Urothelium cell line (cell line): Measurements from ENCODE around the gene FNDC11.
A peak's percentile ranks its signal among the peaks of the same experiment; 100 is the strongest.
"Not testable (repeated sequence)": the region's sequence is repeated elsewhere in the genome, so short reads cannot be mapped to it uniquely, and the experiment has no call there.

Source experiments
- DNase-seq: peaks from one replicate; pipeline ENCODE4 v3.0.0; 2011; ENCODE audit warnings: low spot score, mixed read lengths
- FAIRE-seq: peaks from 2 replicates; lab custom pipeline; 2011; peaks lifted over from hg19 to GRCh38; lab: Jason Lieb, UNC

Gene FNDC11

DNA sequence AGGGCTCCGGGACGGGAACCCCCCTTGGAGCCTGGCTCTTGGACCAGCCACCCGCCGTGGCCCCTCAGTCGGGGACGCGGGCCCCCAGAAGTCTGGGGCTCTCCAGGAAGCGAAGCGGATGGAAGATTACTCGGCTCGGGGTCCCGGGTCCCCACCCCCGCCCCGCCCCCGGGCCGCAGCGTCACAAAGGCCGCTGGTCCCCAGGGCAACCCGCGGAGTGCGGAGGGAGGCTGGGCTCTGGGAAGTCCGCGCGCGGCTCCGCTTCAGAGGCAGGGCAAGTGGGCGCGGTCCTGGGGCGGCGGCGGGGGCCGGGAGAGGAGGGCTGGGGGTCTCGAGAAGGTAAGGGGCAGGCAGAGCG lies at the start of gene FNDC11:
FNDC11 (plus strand) TSS at position 227 of the 358 bp plus-strand sequence. CDS start 1,505 bp downstream, outside the sequence.
- FAIRE-seq: no peak
- DNase-seq: no peak

GRCh38 chr20:63504642-63505041 lies 49.3 kb upstream of the FNDC11 start:
- FAIRE-seq (no peak), DNase-seq (no peak)

- FAIRE-seq: peak; percentile 46
- no peak for DNase-seq
Observed at GRCh38 chr20:63505281-63505680, 48.7 kb upstream of the FNDC11 start.

DNA sequence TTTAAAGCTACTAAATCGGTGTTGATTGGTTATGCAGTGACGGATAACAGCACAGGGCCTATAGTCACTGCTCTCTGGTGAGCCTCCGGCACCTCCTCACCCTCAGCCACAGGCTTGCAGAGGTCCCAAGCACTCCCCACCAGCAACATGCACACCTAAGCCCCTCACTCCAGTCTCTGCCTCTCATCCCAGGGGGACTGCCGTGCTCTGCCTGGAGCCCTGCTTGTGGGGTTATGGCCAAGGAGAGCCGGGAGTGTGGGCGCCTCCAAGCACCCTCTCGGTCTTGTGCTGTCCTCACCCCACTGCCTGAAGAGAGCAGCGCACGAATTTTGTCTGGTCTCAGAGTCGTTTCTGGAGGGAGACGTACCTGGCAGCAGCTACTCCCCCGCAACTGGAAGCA lies 48.2 kb upstream of the FNDC11 start:
- DNase-seq: no peak
- no peak for FAIRE-seq

DNA sequence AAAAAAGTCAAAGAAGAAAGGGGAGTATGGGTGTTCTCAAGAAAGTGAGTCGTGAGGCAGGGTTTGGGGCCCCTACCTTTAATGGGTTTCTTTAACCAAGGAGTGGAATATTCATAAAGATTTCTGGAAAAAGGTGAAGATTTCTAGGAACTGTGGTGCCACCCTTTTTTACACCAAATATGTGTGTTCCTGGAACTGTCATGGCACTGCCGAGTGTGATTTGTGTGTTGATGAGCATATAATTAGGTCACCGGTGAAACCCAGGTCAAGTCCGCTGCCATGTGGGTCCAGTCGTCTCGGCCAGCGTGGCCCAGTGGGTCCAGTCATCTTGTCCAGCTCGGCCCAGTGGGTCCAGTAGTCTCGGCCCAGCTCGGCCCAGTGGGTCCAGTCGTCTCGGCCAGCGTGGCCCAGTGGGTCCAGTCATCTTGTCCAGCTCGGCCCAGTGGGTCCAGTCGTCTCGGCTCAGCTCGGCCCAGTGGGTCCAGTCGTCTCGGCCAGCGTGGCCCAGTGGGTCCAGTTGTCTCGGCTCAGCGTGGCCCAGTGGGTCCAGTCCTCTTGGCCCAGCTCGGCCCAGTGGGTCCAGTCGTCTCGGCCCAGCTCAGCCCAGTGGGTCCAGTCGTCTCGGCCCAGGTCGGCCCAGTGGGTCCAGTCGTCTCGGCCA lies 46.7 kb upstream of the FNDC11 start:
- FAIRE-seq: peak; percentile 69
- DNase-seq: no peak

GRCh38 chr20:63508072-63508768 lies 45.7 kb upstream of the FNDC11 start:
- DNase-seq (no peak), FAIRE-seq (no peak)

DNA sequence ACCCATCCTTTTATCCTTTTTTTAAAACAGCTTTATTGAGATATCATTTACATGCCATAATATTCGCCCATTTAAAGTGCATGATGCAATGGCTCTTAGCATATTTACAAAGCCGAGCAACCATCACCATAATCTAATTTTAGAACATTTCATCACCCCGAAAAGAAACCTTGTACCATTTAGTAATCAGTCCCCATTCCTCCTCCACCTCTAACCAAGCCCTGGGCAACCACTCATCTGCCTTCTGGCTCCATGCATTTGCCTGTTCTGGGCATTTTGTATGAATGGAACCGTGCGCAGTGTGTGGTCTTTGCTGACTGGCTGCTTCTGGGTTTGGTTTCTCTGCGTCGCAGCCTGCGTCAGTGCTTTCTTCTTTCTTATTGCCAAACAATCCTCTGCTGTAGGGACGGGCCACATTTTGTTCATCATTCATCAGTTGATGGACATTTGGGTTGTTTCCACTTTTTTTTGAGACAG lies 44.8 kb upstream of the FNDC11 start:
- DNase-seq (no peak), FAIRE-seq (no peak)

- no peak for FAIRE-seq
- no peak for DNase-seq
Observed at GRCh38 chr20:63513207-63513606, 40.8 kb upstream of the FNDC11 start.

GRCh38 chr20:63514520-63514919 lies 39.4 kb upstream of the FNDC11 start:
- not testable (repeated sequence) for DNase-seq, FAIRE-seq

DNA sequence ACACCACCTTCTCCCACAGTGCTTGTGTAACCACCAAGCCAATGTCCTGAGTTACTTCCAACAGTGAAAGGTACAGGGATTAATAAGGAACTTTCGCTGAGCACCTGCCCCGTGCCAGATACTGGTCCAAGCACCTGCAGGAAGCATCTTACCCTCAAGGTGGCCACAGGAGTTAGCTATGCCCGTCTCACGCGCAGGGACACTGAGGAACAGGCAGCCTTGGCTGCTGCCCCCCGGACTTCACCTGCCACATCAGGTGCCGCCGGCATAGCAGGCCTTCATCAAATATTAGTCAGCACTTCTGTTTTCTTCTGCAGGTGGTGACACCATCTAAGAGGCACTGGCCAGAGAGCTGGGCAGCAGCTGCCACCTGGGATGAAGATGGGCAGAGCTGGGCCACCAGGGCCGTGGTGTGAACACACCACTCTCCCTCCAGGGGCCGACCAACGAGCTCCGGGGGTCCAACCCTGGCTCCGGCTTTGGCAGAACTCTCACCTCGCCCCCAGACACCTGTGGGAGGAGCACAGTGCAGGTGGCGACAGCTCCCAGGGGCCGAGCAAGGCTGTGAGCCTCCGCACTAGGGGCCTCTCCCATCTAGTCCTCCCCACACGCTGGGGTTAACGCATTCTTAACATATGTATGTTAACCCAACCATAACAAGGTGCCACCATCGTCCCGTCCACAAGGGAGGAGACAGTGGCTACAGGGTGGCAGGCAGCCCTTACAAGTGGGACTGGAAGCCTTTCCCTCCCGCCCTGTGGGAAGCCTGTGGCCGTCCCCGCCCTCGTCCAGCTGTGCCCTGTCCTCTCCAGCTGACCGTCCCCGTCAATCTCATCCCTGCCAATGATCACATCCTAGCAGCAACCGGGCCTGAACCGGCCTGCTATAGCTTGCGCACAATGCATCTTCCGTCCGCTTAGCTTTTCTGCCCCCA lies 36.3 kb upstream of the FNDC11 start:
- no peak for DNase-seq
- FAIRE-seq: no peak

DNA sequence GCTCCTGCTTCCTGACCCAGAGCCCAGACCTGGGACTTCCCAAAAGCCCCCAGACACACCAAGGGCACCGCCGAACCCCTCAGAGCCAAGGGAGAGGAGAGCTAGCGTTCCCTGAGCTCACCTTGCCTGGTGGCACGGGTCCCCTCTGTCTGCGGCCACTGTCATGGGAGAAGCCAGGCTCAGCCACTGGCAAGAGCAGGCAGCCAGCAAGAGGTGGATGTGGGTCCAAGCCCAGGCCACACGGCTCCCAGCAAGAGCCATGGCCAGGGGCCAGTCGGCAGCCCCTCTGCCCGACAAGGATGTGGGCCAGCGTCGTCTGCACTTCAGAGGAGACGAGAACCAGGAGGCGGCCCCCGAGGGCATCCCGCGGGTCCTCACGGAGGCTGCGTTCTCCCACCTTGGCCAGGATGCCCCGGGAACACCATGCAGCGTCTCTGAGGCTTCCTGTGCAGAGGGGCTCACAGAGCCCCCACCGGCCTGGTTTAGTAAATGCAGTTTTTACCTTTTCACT lies 35.6 kb upstream of the FNDC11 start:
- no peak for FAIRE-seq
- no peak for DNase-seq

GRCh38 chr20:63518946-63519667 lies 34.9 kb upstream of the FNDC11 start:
- FAIRE-seq: no peak
- DNase-seq: no peak

- DNase-seq: peak; percentile 92
- peak; percentile 97 for FAIRE-seq
Observed at GRCh38 chr20:63519668-63520503, 34.1 kb upstream of the FNDC11 start.

DNA sequence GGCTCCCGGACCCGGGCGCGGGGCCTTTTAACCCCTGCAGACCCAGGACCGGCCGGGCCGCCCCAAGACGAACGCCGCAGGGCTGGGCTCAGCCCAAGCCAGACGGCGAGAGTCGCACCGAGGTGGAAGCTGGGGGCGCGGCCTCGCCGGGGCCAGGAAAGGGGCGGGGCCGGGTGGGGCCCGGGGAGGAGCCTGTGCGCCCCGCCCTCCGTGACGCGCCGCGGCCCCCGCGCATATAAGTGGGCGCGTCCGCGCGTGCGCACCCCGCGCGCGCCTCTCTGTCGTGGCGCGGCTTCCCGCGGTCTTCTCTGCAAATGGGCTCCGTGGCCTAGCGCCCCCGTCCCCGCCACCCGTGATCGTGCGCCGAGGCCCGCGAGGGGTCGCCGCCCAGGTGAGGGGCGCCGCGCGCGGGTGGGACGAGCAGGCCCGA lies 33.4 kb upstream of the FNDC11 start, which contains the start of gene PPDPF:
PPDPF (plus strand) TSS at position 262 of the 430 bp plus-strand sequence. CDS start 544 bp downstream, outside the sequence.
- DNase-seq (peak; percentile 98), FAIRE-seq (peak; percentile 94)

DNA sequence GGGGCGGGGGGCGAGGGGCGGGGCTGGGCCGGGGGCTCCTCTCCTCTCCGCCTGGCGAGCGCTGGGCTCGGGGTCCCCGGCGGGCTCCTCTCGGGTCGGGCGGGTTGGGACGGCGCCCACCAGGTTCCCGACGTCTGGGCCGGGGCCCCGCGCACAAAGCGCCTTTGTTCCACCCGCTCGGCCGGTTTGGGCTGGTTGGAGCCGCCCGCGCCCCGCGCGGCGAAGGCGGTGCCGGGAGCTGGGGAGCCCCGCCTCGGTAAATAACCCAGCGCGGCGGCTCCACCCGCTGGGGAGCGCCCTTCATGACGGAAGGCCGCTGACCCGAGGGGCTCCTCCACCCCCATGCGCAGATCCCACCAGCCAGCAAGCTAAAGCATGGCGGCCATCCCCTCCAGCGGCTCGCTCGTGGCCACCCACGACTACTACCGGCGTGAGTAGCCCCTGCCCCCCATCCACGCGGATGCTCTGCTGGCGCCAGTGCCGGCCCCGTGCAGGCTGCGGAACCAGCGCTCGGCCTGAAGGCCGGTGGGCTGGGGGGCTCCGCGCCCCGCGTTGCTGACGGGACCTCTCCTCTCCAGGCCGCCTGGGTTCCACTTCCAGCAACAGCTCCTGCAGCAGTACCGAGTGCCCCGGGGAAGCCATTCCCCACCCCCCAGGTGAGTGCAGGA lies 32.9 kb upstream of the FNDC11 start:
- DNase-seq: peak; percentile 86
- FAIRE-seq: peak; percentile 76

DNA sequence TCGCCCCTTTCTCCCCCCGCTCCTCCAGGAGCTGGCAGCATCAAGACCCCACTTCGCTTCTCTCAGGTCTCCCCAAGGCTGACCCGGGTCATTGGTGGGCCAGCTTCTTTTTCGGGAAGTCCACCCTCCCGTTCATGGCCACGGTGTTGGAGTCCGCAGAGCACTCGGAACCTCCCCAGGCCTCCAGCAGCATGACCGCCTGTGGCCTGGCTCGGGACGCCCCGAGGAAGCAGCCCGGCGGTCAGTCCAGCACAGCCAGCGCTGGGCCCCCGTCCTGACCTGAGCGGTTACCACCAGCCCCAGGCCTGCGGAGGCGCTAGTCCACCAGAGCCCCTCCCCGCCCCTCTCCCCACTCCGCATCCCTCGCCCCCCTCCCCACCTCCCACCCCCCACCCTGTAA lies 32.4 kb upstream of the FNDC11 start:
- FAIRE-seq (no peak), DNase-seq (no peak)

DNA sequence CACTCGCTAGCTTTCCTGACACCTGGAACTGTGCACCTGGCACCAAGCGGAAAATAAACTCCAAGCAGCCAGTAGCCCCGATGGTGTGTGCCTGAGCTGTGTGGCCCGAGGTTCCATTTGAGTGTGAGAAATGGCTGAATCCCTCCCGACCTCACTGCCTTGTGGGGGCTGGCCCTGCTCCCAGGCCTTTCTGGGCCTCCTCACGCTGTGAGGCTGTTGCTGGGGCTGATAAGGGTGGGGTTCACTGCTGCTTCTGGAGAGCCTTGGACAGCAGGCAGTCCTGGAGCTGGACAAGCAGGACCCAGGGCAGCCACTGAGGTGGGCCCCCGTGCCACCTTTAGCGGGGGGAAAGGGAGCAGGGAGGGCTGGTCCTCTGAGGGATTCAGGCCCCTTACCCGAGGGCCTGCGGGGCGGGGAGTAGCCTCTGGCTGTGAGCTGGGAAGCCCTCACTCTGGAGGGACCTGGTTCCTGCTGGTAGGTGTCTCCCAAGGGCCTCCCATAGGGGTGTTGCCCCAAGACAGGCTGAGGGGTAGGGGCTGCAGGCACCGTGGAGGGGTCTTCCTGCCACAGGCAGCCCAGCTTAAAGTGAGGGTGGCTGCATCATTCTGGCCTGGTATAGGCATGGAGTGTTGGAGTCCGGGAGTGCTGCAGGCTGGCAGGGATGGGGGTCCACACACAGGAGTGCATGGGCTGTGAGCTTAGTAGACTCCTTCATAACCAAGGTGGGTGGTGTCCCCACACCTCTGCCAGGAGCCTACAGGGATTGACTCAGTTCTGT lies 31.7 kb upstream of the FNDC11 start:
- FAIRE-seq: no peak
- no peak for DNase-seq

DNA sequence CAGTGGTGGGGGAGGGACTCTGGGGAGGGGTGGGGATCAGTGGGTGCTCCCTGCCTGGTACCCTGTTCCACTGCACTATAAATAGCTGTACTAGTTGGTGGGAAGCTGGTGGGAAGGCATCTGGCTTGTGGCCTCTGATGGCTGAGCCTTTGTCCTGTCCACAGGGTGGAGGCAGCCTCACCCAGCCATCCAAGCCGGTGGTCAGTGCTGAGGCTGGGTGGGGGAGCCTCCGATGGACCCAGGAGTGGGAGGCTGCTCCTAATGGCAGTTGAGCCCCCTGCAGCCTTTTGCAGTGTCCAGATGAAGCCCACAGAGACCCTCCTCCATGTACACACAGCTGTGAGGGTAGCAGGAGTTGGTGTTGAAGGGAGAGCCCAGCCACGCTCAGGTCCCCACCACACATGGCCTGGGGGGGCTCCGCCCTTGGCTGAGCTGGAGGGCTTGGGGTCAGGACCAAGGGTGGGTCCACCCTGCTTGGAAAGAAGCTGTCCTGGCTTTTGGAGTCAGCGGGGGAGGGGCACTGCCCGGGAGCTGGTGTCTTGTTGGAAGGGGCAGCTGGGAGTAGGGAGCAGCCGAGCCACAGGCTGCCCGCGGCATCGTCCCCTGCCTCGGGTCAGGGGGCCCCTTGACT lies 30.9 kb upstream of the FNDC11 start:
- DNase-seq: no peak
- no peak for FAIRE-seq
